Retinal pigment epithelial cell (primary cell): ENCODE data around the gene RSPO1.

Source experiments
- DNase-seq: peaks from one replicate; pipeline ENCODE4 v3.0.0-alpha.2; 2010; ENCODE audit warnings: low read depth
- H3K4me3 ChIP-seq: 2 replicates; pipeline ENCODE4 v1.5.1; 2011; ENCODE audit warnings: mild to moderate bottlenecking, low read length, control low read depth, moderate library complexity
- CTCF ChIP-seq: conservative IDR thresholded peaks from 2 replicates; pipeline ENCODE4 v1.5.1; 2011; ENCODE audit warnings: low read depth, low read length, control low read depth, inconsistent platforms

Gene RSPO1

GRCh38 chr1:37673920-37674319 lies 39.2 kb upstream of the RSPO1 start:
- no peak for DNase-seq
- no peak for TF ChIP-seq CTCF
- H3K4me3 ChIP-seq, result no peak overlapping the region

- DNase-seq, result no peak
- no peak for TF ChIP-seq CTCF
- H3K4me3 ChIP-seq, result no peak overlapping the region
These were observed 37.6 kb upstream of the RSPO1 start for GRCh38 chr1:37672136-37672870.

- DNase-seq, result no peak
- no peak for TF ChIP-seq CTCF
- H3K4me3 ChIP-seq, result no peak overlapping the region
These were observed 36.6 kb upstream of the RSPO1 start for GRCh38 chr1:37671261-37671660.

GRCh38 chr1:37670133-37670532 lies 35.4 kb upstream of the RSPO1 start:
- no peak overlapping the region for H3K4me3 ChIP-seq
- DNase-seq, result no peak
- no peak for TF ChIP-seq CTCF

GRCh38 chr1:37667023-37667671 lies 32.5 kb upstream of the RSPO1 start:
- no peak for DNase-seq
- no peak overlapping the region for H3K4me3 ChIP-seq
- no peak for TF ChIP-seq CTCF

GRCh38 chr1:37666241-37666867 lies 31.7 kb upstream of the RSPO1 start:
- H3K4me3 ChIP-seq, result no peak overlapping the region
- TF ChIP-seq CTCF, result no peak
- DNase-seq, result no peak
